ENCODE data around the gene NOD2. TPM values are rescaled to one million over a fixed set of nuclear protein-coding genes. Genes with fewer than 3 reads are reported as not detected.

Gene NOD2
- total RNA-seq, 4 donors from 2014 or later = 1.7 to 4.1 TPM; not detected in 2

- H3K36me3 ChIP-seq = peaks cover 0 to 47% (median 0%) of the 10 kb centered on the region in 3 donors
- no peak overlapping the region for H3K27ac ChIP-seq
- H3K4me3 ChIP-seq = no peak overlapping the region
- H3K9me3 ChIP-seq = no peaks in the 10 kb centered on the region
- no peak for DNase-seq
- no peaks in the 10 kb centered on the region for H3K27me3 ChIP-seq
- TF ChIP-seq, protein P1, sequence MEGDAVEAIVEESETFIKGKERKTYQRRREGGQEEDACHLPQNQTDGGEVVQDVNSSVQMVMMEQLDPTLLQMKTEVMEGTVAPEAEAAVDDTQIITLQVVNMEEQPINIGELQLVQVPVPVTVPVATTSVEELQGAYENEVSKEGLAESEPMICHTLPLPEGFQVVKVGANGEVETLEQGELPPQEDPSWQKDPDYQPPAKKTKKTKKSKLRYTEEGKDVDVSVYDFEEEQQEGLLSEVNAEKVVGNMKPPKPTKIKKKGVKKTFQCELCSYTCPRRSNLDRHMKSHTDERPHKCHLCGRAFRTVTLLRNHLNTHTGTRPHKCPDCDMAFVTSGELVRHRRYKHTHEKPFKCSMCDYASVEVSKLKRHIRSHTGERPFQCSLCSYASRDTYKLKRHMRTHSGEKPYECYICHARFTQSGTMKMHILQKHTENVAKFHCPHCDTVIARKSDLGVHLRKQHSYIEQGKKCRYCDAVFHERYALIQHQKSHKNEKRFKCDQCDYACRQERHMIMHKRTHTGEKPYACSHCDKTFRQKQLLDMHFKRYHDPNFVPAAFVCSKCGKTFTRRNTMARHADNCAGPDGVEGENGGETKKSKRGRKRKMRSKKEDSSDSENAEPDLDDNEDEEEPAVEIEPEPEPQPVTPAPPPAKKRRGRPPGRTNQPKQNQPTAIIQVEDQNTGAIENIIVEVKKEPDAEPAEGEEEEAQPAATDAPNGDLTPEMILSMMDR (IDR thresholded peaks at IDR 0.05) = no peak
- no peak for TF ChIP-seq POLR2A (IDR thresholded peaks at IDR 0.05)
- no peaks in the 10 kb centered on the region for H3K4me1 ChIP-seq
Measured at GRCh38 chr16:50756473-50756872, 63.1 kb downstream of the NOD2 start.

DNA sequence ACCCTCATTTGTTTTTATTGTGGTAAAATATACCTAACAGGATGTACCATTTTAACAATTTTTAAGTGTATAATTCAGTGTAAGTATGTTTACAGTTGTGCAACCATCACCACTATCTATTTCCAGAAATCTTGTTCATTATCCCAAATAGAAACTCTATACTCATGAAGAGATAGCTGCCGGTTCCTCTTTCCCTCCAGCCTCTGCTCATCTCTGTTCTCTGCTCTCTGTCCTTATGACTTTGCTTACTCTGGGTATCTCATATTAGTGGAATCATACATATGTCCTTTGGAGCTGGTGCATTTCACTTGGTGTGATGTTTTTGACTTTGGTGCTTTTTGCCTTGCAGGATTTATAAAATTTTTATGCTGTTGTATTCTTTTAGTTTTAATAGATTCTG lies 67.9 kb downstream of the NOD2 start:
- no peak for TF ChIP-seq POLR2A (IDR thresholded peaks at IDR 0.05)
- TF ChIP-seq, protein P1 (IDR thresholded peaks at IDR 0.05) = no peak
- H3K4me1 ChIP-seq = no peaks in the 10 kb centered on the region
- DNase-seq = no peak
- H3K4me3 ChIP-seq = no peak overlapping the region
- no peak overlapping the region for H3K27ac ChIP-seq
- no peaks in the 10 kb centered on the region for H3K27me3 ChIP-seq
- peaks cover 0 to 22% (median 0%) of the 10 kb centered on the region in 3 donors for H3K36me3 ChIP-seq
- peaks cover 0 to 5% (median 0%) of the 10 kb centered on the region in 4 donors for H3K9me3 ChIP-seq

- Histone ChIP-seq H3K36me3 (peaks cover 0 to 19% (median 0%) of the 10 kb centered on the region in 3 donors), H3K4me1 (no peaks in the 10 kb centered on the region), H3K9me3 (peaks cover 0 to 5% (median 0%) of the 10 kb centered on the region in 4 donors), H3K27ac (no peak overlapping the region), H3K4me3 (no peak overlapping the region), H3K27me3 (no peaks in the 10 kb centered on the region)
- DNase-seq = no peak
- TF ChIP-seq, protein P1 (IDR thresholded peaks at IDR 0.05) = no peak
- TF ChIP-seq POLR2A (IDR thresholded peaks at IDR 0.05) = no peak
Measured at GRCh38 chr16:50762241-50762640, 68.8 kb downstream of the NOD2 start.

- no peak overlapping the region for H3K4me3 ChIP-seq
- H3K27me3 ChIP-seq = no peaks in the 10 kb centered on the region
- H3K4me1 ChIP-seq = no peaks in the 10 kb centered on the region
- H3K9me3 ChIP-seq = peaks cover 0 to 5% (median 0%) of the 10 kb centered on the region in 4 donors
- TF ChIP-seq, protein P1 (IDR thresholded peaks at IDR 0.05) = no peak
- no peak for TF ChIP-seq POLR2A (IDR thresholded peaks at IDR 0.05)
- H3K36me3 ChIP-seq = peaks cover 0 to 19% (median 0%) of the 10 kb centered on the region in 3 donors
- DNase-seq = no peak
- no peak overlapping the region for H3K27ac ChIP-seq
Measured at GRCh38 chr16:50763211-50763610, 69.8 kb downstream of the NOD2 start.

- peaks cover 0 to 19% (median 0%) of the 10 kb centered on the region in 3 donors for H3K36me3 ChIP-seq
- peaks cover 0 to 5% (median 0%) of the 10 kb centered on the region in 4 donors for H3K9me3 ChIP-seq
- H3K27ac ChIP-seq = no peak overlapping the region
- TF ChIP-seq POLR2A (IDR thresholded peaks at IDR 0.05) = no peak
- TF ChIP-seq, protein P1 (IDR thresholded peaks at IDR 0.05) = no peak
- no peaks in the 10 kb centered on the region for H3K4me1 ChIP-seq
- H3K4me3 ChIP-seq = no peak overlapping the region
- no peaks in the 10 kb centered on the region for H3K27me3 ChIP-seq
- DNase-seq = no peak
Measured at GRCh38 chr16:50765260-50765659, 71.9 kb downstream of the NOD2 start.

- H3K4me3 ChIP-seq = no peak overlapping the region
Measured at GRCh38 chr16:50765861-50766260, 72.5 kb downstream of the NOD2 start.

More at GRCh38 chr16:50765861-50766260, 72.5 kb downstream of the NOD2 start:
- H3K9me3 ChIP-seq = peaks cover 0 to 5% (median 0%) of the 10 kb centered on the region in 4 donors
- TF ChIP-seq, protein P1 (IDR thresholded peaks at IDR 0.05) = no peak
- no peak for TF ChIP-seq POLR2A (IDR thresholded peaks at IDR 0.05)
- H3K27ac ChIP-seq = no peak overlapping the region
- DNase-seq = no peak
- no peaks in the 10 kb centered on the region for H3K4me1 ChIP-seq
- H3K27me3 ChIP-seq = no peaks in the 10 kb centered on the region
- H3K36me3 ChIP-seq = peaks cover 0 to 22% (median 0%) of the 10 kb centered on the region in 3 donors
